GM21526 (cell line): ENCODE measurements around the gene HMGN2.
"Not testable (repeated sequence)": the region's sequence is repeated elsewhere in the genome, so short reads cannot be mapped to it uniquely, and the experiment has no call there.

Experiments
- ATAC-seq: cut with Tn5 transposase; IDR thresholded peaks from one replicate; pipeline ENCODE4 v1.9.1; 2021; ENCODE audit warnings: moderate library complexity; ENCODE audit not compliant: unreplicated experiment, low FRiP score

Gene HMGN2

DNA sequence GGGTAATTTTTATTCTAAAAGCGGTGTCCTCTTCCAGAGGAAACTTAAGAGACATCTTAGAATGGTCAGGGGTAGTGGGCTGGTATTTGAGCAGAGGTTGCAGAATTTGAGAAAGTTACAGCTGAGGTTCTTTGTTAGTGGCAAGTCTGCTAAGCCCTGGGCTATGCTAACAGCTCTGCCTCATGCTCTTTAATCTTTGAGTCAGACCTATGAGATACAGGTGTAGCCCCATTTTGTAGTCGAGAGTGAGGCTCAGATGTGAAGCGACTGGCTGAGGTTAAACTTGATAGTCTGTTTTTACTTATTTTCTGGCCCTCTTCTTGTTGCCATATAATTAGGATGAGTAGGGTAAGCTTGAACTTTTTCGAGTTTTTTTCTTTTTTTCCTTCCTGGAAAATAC is 4.7 kb downstream of the HMGN2 start:
- no peak for ATAC-seq

DNA sequence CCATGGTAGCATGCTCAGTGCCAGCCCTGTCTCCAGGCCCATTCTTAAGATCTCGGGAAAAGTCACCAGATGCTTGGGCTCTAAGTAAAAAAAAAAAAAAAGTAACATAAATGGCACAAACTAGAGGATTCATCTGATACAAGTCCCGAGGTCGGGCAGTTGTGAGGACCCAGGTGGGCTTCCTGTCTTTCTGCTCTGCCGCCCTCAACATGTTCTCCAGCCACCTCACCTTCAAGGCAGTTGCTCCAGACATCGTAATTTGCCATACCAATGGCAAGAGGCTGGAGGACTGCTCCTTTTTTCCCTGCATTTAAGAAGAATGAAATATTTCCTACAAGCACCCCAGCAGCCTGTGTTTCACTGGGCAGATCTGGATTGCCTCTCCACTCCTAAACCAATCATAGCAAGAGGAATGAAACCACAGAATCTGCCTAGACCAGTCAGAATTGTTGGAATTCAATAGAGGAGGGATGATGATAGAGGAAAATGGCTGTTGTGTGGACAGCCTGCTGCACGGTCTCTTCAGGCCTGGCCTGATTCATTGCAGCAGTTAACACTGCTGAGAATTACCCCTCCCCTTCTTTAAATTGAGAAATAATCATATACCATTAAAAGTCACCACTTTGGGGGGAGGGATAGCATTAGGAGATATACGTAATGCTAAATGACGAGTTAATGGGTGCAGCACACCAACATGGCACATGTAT is 5.4 kb downstream of the HMGN2 start:
- no peak for ATAC-seq

DNA sequence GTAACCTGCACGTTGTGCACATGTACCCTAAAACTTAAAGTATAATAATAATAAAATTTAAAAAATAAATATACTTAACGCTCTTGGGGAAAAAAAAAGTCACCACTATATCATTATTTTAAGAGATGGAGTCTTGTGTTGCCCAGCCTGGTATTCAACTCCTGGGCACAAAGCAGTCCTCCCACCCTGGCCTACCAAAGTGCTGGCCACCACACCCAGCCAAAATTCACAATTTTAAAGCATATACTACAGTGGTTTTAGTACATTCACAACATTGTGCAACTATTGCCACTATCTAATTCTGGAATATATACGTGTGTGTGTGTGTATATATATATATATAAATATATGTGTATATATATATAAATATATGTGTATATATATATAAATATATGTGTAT is 5.9 kb downstream of the HMGN2 start:
- ATAC-seq = no peak

DNA sequence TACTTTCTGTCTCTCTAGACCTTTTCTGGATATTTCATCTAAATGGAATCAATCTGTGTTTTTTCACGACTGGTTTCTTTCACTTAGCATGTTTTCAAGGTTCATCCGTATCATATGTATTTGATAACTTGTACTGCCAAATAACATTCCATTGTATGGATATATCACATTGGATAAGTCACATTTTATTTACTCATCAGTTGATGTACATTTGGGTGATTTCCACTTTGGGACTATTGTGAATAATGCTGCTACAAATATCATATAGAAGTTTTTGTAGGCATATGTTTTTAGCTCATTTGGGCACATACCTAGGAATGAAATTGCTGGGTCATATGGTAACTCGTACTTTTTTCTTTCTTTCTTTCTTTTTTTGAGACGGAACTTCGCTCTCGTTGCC is 6.7 kb downstream of the HMGN2 start:
- no peak for ATAC-seq

DNA sequence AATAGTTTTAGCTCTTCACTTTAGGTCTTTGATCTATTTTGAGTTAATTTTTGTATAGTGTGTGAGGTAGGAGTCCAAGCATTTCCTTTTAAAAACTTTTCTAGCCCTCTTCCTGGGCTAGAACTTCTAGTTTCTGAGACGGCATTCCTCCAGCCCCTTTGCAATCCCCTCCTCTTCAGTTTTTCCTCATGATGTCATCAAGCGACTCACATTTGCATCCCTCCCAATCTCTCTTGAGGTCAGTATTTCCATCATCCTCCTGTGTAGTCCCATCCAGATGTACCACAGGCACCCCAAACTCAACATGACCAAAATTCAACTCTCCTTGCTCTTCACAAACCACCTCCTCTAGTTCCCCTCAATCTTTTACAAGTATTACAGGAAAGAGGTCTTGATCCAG is 10.7 kb downstream of the HMGN2 start:
- ATAC-seq = no peak

DNA sequence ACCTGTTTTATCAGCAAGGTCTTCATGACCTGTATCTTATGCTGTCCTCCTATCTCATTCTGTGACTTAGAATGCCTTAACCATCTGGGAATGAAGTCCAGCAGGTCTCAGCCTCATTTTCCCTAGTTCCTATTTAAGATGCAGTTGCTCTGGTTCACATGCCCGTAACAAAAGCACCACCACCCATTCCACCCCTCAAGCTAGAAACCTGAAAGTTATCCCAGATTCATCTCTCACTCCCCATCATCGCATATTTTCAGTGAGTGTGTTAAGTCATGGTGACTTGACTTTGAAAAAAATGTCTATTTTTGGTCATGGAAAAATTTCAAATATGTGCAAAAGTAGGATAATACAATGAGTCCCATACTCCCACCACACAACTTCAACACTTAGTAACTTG is 11.7 kb downstream of the HMGN2 start:
- ATAC-seq = no peak

DNA sequence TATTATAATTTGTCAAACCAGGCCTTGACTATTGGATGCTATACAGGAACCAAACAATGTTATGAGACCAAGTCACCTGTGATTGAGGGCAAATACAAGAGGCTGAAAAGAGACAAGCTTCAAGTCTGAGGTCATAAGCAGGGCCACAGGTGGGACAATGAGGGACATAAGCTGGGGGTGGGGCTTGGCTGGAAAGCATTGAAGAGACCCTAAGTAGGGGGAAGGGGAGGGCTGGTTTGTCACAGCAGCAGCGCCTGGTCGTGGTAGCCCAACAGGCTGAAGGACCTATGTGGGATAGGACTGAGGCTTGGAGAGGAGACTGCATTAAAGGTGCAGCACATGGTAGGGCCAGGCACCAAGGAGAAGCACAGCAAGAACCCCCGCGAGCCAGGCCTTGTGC is 17.9 kb downstream of the HMGN2 start:
- ATAC-seq = no peak

DNA sequence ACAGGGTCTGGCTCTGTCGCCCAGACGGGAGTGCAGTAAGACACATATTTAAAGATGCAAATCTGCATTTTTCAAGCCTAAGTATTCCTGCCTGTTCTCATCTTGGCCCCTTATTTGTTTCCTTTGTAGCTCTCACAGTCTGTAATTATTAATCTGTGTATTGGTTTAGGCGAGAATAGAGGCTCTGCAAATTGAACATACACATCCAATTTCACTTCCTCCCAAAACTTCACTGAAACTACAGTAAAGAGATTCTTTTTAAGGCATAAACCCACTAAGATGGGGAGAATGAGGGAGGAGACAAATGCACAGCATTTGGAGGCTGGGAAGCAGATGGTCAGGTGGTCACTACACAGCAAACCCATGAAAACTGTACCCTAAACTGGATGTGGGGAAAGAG is 21.0 kb downstream of the HMGN2 start:
- no peak for ATAC-seq

DNA sequence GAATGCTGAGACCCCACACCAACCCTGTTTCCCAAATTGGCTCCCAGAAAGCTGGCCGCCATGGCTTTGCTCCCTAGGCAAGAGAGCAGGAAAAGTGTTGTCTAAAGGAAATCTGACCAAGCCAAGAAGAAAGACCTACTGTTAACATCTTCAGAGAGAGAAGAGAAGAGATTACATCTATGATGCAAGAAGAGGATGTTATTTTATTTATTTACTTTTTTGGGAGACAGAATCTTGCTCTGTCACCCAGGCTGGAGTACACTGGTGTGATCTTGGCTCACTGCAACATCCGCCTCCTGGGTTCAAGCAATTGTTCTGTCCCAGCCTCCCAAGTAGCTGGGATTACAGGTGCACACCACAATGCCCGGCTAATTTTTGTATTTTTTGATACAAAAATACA is 21.7 kb downstream of the HMGN2 start:
- no peak for ATAC-seq

DNA sequence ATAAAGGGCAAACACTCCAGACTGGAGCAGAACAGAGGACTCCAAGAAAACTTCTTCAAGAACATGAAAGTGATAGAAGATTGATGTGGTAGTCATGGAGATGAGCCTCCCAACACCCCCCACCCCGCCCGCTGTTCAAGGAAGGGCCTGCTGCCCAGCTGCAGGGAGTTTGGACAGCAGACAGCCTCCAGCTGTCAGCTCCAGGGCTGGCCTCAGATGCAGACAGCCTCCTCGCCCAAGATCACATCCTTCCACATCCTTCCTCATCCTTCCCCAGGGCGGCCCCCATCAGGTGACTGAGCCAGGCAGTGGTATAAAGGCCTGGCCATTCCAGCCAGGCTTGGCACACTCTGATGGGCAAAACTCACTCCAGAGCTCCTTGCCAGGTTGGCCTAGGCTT is 24.6 kb downstream of the HMGN2 start:
- no peak for ATAC-seq

DNA sequence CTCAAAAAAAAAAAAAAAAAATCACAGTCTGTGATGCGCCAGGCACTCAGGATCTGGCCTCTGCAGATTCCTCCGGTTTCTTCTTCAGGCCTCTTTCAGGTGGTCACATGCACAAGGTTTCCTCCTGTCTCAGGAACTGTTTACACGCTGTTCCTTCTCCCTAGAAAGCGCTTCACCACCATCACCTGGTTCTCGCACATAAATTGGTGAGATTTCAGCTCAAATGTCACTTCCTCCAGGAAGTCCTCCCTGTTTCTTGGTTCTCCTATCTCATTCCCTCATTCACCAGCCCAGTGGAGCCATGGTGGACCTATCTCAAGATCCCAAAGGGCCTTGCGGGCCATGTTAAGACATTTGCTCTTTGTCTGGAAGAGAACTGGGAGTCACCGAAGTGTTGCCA is 26.7 kb downstream of the HMGN2 start:
- no peak for ATAC-seq

DNA sequence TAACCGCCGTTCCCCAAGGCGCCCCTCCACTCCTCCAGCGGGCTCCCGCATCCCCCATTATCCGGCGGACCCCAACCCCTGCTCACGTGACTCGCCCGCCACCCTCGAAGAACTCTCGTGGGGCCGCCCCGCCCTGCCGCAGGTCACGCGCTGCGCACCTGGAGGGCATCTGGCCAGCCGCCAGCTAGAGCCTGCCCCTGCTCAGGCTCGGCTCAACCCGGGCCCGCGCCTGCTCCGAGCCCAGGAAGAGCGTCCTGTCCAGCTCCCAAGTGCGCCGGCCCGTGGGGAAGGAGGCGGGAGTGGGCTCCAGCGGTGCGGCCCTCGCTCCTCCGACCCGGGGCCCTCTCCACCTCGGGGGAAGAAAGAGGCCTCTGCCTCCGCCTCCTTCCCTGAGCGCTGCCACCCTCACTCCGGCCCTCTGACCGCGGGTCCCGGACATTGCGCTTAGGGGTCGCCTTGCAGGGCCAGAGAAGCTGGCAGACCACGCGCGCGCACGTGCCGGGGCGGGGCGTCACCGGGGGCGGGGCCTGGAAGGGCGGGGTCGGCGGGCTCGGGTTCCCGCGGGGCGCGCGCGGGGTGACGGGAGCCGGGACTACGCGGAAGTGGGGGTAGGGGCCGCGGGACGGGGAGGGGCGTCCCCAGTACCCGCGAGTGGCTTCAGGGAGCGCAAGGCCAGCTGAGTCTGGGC is 28.4 kb downstream of the HMGN2 start:
- ATAC-seq = peak; percentile 46

DNA sequence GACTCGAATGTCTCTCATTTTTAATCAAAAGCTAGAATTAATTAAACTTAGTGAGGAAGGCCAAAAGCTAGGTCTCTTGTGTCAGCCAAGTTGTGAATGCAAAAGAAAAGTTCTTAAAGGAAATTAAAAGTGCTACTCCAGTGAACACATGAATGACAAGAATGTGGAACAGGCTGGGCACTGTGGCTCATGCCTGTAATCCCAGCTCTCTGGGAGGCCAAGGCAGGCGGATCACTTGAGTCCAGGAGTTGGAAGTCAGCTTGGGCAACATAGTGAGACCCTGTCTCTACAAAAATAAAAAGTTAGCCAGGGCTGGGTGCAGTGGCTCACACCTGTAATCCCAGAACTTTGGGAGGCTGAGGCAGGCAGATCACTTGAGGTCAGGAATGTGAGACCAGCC is 38.5 kb downstream of the HMGN2 start:
- not testable (repeated sequence) for ATAC-seq

DNA sequence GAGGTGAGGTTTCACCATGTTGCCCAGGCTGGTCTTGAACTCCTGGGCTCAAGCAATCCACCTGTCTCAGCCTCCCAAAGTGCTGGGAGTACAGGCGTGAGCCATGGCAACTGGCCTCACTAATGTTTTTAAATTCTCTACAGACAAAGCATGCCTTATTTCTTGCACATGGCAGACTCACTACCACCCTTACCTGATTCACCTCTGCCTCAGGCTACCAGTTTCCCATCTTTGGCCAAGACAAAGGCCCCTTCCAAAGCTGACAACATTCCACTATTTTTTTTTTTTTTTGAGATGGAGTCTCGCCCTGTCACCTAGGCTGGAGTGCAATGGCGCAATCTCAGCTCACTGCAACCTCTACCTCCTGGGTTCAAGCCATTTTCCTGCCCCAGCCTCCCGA is 43.6 kb downstream of the HMGN2 start:
- ATAC-seq = not testable (repeated sequence)

DNA sequence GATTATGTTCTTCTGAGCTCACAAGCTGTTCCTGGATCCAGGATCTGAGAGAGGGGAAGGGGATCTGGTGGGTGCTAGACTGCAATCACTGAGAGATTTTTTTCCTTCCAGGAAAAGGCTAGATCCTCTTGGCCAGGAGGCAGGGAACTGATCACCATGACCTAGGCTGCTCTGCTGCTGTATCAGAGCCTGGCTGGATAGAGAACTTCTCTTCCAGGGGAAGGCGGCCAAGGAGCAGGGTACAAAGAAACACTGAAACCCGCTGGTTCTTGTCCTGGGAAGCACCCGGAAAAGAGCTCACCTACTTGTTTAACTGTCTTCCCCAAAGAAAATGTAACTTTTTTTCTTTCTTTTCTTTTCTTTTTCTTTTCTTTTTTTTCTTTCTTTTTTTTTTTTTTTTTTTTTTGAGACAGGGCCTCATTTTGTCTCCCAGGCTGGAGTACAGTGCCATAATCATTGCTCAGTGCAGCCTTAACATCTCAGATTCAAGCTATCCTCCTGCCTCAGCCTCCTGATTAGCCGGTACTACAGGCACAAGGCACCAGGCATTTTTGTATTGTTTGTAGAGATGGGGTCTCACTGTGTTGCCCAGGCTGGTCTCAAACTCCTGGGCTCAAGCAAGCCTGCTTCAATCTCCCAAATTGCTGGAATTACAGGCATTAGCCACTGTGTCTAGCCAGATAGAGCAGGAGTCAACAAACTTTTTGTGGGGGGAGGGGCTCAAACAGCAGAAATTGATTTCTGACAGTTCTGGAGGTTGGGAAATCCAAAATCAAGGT is 44.9 kb downstream of the HMGN2 start:
- ATAC-seq = no peak

DNA sequence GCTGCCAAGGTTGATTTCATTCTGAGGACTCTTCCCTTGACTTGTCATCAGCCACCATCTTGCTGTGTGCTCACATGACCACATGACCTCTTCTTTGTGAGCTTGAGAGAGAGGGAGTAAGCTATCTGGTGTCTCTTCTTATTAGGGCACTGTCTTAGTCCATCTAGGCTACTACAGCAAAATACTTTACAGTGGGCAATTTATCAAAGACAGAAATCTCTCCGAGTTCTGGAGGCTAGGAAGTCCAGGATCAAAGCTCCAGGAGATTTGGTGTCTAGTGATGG is 45.5 kb downstream of the HMGN2 start:
- no peak for ATAC-seq

DNA sequence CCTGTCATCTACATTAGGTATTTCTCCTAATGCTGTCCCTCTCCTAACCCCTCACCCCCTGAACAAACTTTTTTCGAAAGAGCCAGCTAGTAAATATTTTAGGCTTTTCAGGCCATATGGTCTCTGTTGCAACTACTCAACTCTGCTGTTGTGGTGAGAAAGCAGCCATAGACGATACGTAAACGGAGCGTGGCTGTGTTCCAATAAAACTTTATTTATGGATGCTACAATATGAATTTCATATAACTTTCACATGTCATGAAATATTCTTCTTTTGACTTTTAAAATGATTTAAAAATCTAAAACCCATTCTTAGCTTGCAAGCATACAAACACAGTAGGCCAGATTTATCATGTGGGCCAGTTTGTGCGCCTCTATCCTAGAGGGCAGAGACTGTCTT is 46.1 kb downstream of the HMGN2 start:
- no peak for ATAC-seq

DNA sequence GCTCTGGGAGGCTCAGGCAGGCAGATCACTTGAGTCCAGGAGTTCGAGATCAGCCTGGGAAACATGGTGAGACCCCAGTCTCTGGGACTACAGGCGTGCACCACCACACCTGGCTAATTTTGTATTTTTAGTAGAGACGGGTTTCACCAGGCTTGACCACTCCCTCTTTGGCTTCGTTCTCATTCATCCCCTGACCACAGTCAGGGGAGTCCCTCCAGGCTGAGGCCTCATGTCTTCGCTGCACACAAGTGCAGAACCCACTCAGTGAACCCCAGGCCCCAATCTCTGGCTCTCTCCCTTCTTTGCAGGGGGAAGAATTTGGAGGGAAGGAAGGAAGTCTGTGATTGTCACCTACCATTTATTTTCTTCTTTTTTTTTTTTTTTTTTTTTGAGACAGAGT is 48.1 kb downstream of the HMGN2 start:
- no peak for ATAC-seq

DNA sequence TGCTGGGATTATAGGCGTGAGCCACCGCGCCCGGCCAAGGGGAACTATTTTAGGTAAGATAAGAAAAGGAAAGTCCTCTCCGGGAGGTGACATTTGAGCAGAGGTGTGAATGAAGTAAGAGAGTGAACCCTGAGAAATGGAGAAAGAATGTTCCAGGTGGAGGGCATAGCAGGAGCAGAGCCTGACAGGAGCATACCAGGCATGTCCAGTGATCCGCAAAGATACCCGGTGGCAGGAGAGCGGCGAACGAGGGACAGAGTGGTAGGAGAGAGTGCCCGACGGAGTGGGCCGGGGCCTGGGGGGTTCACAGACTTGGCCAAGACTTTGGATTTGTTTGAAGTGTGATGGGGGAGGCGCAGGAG is 49.4 kb downstream of the HMGN2 start:
- ATAC-seq = no peak

DNA sequence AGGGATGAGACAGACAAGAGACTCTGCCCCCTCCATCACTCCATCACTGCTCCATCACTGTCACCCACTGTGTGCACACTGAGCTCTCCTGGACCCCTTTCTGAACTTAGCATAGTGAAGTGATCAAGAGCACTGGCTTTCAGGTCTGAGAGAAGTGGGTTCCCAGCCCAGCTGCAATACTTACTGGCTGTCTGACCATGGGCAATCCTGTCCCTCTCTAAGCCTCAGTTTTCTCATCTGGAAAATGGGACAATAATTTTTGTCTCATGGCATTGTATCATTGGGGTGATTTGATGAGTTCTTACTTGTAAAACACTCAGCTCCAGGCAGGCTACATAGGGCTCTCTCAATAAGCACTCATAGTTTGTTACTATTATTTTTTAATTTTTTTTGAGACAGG is 49.8 kb downstream of the HMGN2 start:
- no peak for ATAC-seq

DNA sequence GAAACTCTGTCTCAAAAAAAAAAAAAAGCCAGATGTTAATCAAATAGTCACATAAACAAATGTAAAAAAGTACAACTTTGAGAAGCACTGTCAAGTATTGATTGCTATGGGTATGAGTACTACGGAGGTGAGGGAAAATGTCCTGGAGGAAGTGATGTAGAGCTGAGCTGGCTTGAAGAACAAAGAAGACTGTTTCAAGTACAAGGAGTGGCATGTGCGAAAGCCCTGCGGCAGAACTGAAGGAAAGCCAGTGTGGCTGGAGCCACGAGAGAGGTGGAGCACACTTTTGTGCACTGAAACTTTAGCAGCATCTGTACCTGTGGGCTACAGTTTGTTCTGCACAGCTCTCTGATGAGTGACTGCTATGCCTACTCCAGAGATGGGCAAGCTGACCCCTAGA is 51.9 kb downstream of the HMGN2 start:
- ATAC-seq = no peak
